GM19324 (cell line): Measurements from ENCODE around the gene GPR150.
"Not testable (repeated sequence)": the region's sequence is repeated elsewhere in the genome, so short reads cannot be mapped to it uniquely, and the experiment has no call there.

ENCODE experiments used
- ATAC-seq: cut with Tn5 transposase; IDR thresholded peaks from one replicate; pipeline ENCODE4 v1.9.1; 2021; ENCODE audit warnings: mild to moderate bottlenecking, moderate library complexity; ENCODE audit not compliant: unreplicated experiment, low FRiP score

Gene GPR150

GRCh38 chr5:95621839-95622629 is 2.1 kb downstream of the GPR150 start:
- no peak for ATAC-seq

DNA sequence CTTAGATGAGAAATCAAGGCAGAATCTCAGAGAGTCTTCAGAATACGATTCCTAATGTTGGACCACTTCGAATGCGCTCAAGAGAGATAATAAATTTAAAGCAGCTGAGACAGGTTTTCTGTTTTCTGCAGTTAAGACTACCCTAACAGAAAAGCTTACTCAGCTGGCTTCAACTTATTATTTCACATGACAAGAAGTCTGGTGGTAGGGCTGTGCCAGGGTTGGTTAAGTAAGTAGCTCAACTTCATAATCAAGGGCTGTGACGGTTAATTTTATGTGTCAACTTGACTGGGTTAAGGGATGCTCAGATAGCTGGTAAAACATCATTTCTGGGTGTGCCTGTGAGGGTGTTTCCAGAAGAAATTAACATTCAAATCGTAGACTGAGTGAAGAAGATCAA is 3.8 kb downstream of the GPR150 start:
- ATAC-seq = no peak

DNA sequence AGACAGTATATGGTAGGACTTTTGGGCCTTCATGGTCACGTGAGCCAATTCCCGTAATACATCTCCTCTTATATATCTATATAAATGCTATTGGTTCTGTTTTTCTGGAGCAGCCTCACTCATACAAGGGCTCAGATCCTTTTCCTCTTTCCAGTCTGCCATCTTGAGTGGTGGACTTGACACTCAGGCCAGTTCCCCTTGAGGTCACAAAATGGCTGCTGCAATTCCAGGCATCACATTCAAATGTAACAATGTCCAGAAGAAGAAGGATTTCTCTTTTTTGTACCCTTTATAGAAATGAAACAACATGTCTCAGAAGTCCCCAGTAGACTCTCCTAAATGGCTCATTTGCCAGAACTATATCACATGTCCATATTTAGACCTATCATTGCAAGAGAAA is 4.5 kb downstream of the GPR150 start:
- ATAC-seq = no peak

DNA sequence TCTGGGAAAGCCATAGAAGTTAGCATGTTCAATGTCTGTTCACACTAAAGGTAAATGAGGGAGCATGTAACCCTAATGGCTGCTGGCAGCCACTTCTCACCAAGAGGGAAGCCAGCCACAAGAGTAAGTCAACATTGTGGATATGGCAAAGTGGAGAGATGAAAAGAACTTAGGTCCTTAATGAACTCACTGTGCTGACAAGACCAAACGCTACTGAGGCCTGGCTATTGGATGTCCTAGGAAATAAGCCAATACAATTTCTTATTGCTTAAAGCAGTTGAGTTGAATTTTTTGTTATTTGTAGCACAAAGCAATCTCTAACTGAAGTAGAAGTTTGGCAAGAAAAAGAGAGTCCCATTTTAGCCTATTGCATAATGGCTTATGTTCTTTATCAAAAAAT is 6.8 kb downstream of the GPR150 start:
- ATAC-seq = no peak

DNA sequence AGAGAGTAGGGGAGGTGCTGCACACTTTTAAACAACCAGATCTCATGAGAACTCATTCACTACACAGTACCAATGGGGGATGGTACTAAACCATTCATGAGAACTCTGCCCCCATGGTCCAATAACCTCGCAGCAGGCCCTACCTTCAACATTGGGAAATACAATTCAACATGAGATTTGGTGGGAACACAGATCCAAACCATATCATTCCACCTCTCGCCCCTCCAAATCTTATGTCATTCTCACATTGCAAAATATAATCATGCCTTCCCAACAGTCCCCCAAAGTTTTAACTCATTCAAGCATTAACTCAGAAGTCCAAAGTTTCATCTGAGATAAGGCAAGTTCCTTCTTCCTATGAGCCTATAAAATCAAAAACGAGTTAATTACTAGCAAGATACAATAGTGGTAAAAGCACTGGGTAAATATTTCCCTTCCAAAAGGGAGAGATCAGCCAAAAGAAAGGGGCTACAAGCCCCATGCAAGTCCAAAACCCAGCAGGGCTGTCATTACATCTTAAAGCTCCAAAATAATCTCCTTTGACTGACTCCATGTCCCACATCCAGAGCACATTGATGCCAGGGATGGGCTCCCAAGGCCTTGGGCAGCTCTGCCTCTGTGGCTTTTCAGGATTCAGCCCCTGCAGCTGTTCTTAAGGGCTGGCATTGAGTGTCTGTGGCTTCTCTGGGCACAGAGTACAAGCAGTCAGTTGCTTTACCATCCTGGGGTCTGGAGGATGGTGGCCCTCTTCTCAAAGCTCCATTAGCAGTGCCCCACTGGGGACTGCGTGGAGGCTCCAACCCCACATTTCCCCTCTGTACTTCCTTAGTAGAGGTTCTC is 8.3 kb downstream of the GPR150 start:
- no peak for ATAC-seq

DNA sequence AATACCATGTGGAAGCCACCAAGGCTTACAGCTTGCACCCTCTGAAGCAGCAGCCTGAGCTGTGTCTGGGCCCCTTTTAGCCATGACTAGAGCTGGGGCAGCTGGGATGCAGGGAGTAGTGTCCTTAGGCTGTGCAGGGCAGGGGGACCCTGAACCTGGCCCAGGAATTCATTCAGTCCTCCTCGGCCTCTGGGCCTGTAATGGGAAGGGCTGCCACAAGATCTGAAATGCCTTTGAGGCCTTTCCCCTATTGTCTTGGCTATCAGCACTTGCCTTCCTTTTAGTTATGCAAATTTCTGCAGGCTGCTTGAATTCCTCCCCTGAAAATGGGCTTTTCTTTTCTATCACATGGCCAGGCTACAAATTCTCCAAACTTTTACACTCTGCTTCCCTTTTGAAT is 9.0 kb downstream of the GPR150 start:
- no peak for ATAC-seq

- ATAC-seq = no peak
Measured at GRCh38 chr5:95630394-95630917, 10.6 kb downstream of the GPR150 start.

DNA sequence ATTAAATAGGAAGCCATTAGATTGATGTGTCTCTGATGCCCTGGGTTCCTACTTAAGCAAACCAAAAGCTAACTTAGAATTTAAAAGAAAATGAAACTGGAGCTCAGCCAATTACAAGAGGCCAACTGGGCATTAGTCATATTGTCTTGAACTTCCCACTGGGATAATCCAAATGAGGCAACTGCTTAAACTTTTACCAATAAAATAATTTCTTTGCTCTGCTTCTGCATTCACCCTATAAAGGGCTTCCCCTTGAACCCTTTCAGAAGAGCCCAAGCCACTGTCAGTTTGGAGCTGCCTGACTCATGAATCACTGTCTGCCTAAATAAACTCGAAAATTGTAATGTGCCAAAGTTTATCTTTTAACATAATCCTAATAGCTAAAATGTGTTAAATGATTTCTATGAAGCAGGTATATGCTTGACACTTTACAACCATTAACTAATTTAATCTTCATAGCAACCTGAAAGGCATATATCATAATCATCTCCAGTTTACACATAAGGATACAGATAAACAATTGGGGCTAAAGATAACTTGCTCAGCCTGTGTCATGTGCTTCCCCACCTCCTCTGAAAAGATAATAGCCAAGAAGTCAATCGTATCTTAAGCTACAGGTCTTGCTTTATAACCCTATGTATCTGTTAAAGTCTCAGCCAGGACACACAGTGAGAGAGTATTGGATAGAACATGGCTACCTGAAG is 11.5 kb downstream of the GPR150 start:
- no peak for ATAC-seq

DNA sequence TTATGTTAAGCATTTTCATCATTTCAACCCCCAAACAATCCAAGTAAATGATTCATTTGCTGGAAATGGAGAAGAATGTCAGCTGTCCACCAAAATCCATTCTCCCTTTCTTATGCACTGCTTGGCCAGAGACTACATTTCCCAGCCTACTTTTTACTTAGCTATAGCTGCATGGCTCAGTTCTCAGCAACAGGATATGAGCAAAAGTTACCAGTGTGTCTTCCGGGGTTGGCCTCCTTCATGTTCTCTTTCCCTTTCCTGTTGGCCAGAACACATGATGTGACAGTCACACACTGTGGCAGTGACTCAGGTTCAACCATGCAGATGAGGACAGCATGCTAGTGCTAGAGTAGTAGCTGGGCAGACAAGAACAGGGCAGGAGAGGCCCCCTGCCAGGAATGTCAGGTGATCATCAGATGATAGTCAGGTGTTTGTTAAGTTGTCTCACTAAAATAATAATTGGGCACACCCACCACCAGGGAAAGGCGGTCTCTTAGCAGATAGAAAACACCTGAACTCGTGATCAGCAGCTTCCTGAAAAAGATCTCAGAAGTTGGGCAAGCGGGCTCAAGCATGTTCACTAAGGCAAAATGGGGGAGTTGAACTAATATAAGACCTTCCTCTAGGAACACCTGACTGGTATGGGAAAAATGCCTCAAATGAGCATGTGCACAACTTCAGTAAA is 12.2 kb downstream of the GPR150 start:
- ATAC-seq = peak; percentile 70

GRCh38 chr5:95632942-95633341 is 13.1 kb downstream of the GPR150 start:
- not testable (repeated sequence) for ATAC-seq

DNA sequence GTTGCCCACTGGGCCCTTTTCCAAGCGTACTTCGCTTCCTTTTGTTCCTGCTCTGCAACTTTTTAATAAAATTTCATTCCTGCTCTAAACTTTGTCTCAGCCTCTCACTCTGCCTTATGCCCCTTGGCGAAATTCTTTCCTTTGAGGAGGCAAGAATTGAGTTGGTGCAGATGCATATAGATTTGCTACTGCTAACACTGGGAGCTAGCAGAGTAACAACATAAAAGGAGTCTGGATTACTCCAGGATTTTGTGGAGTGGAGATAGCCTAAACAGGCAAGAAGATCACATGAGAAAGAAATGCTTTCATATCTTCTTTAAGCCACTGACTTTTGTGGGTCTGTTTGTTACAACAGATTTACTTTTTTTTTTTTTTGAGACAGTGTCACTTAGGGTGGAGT is 13.8 kb downstream of the GPR150 start:
- no peak for ATAC-seq

- no peak for ATAC-seq
Measured at GRCh38 chr5:95634081-95634480, 14.2 kb downstream of the GPR150 start.

DNA sequence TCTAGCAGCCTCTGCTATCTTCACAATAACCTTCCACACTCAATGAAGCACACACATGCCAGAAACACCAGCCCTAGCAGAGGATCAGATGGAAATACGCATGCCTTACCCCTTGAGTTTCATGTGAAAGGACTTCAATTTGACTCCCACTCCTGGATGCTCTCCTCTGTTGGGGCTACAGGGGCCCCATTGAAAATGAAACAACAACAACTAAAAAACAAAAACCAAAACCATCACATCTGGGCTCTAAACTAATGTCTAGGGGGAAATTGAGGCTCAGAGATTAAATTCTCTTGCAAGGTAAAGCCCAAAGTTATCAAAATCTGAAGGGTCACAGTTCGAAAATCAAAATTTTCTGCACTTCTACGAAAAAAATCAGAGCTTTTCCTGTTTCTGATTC is 18.7 kb downstream of the GPR150 start:
- no peak for ATAC-seq

GRCh38 chr5:95641741-95642220 is 21.9 kb downstream of the GPR150 start:
- ATAC-seq = no peak

GRCh38 chr5:95643152-95643551 is 23.3 kb downstream of the GPR150 start:
- ATAC-seq = no peak

DNA sequence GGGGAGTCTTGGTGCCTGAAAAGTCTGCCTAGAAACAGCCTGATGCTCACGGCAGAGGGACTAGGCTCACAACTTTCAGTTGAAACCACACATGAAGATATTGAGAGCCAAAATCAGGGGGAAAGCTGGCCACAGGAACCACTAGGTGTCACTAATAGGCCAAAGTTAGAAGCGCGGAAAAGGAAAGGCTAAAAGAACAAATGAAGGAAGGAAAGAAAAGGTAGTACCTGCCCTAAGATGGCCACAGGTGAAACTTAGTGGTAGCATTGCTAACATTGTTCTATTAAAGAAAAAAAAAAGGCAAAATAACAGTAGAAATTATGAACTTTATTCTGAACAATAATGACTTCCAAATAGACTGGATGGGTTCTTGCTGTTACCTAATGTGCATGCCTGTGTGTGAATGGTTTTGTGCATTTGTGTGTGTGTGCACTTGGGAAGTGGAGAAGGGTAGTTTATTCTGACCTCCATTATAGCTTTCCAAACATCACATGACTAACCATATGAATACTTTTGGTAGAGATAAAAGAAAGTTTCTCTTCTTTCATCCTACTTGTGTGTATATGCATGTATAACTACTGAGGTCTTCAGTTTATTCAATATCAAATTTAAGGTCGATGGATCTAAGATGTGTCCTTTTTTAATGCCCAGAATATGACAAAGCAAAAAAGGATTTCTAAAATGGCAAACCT is 24.6 kb downstream of the GPR150 start:
- ATAC-seq = no peak

GRCh38 chr5:95646226-95646568 is 26.3 kb downstream of the GPR150 start:
- ATAC-seq = not testable (repeated sequence)

DNA sequence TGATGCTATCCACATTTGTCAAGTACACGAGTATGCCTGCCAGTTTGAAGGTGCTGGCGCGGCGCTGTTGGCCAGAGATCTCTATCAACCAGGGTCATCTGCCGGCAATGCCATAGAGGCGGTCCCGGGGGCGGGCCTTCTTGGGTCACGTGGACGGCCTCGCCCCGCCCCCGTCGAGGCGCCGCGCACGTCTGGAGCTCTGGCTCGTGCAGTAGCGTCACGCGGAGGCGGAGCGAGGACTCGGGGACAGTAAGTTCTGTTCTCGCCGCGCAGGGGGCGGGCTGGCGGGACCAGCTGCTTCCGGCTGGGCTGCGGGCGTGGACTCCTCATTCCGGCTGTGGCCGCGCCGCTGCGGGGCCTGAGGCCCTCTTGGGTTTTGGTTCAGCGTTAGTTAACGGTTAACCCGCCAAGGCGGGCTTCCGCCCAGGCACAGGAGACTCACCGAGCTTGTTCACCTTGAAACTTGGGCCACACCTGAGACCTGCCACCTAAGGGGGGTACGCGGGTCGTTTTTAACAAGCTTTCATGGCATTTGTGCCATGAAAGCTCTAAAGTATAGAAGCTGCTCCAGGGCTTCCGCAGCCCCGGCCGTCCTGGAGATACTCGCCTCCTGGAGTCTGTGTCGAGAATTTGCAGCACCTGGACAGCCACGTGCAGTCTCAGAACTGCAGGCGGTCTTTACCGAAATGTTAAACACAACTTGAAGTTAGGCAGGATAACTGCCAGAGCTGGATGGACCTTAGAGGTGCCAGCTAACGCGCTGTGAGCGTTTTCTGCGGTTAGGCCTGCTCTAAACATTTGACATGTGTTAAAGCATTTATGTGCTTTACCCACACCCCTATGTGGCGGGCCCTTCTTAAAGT is 26.9 kb downstream of the GPR150 start, which contains the start of gene RFESD:
RFESD (plus strand) TSS at position 209 of the 863 bp plus-strand sequence. CDS start 5,495 bp downstream, outside the sequence.
- peak; percentile 98 for ATAC-seq
